AG10803 (cell line): ENCODE results near the gene STAP2.
"Not testable (repeated sequence)": the region's sequence is repeated elsewhere in the genome, so short reads cannot be mapped to it uniquely, and the experiment has no call there.

ENCODE experiments used
- DNase-seq: peaks from one replicate; pipeline ENCODE4 v3.0.0; 2010; ENCODE audit warnings: low read depth
- H3K4me3 ChIP-seq: 2 replicates; pipeline ENCODE4 v1.5.1; 2011; ENCODE audit warnings: mild to moderate bottlenecking, low read length, control low read depth
- TF ChIP-seq, protein P1 (sequence below): conservative IDR thresholded peaks from 2 replicates; pipeline ENCODE4 v1.5.1; 2011; ENCODE audit warnings: mild to moderate bottlenecking, low read length, control low read depth, inconsistent platforms

STAP2 gene

DNA sequence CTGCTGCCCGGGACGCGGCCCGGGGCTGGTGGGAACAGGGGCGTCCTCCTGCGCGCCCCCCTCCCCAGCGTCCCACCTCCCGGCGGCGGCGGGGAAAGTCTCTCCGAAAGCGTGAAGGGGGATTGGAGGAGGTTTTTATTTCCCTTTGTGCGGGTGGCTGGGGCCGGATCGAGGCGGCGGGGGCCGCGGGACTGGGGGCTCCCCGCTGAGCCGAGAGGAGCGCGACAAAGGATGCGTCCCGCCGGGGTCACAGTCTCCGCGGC lies 59.4 kb downstream of the STAP2 start:
- no peak overlapping the region for H3K4me3 ChIP-seq
- TF ChIP-seq, protein P1, sequence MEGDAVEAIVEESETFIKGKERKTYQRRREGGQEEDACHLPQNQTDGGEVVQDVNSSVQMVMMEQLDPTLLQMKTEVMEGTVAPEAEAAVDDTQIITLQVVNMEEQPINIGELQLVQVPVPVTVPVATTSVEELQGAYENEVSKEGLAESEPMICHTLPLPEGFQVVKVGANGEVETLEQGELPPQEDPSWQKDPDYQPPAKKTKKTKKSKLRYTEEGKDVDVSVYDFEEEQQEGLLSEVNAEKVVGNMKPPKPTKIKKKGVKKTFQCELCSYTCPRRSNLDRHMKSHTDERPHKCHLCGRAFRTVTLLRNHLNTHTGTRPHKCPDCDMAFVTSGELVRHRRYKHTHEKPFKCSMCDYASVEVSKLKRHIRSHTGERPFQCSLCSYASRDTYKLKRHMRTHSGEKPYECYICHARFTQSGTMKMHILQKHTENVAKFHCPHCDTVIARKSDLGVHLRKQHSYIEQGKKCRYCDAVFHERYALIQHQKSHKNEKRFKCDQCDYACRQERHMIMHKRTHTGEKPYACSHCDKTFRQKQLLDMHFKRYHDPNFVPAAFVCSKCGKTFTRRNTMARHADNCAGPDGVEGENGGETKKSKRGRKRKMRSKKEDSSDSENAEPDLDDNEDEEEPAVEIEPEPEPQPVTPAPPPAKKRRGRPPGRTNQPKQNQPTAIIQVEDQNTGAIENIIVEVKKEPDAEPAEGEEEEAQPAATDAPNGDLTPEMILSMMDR, result no peak
- DNase-seq, result no peak

DNA sequence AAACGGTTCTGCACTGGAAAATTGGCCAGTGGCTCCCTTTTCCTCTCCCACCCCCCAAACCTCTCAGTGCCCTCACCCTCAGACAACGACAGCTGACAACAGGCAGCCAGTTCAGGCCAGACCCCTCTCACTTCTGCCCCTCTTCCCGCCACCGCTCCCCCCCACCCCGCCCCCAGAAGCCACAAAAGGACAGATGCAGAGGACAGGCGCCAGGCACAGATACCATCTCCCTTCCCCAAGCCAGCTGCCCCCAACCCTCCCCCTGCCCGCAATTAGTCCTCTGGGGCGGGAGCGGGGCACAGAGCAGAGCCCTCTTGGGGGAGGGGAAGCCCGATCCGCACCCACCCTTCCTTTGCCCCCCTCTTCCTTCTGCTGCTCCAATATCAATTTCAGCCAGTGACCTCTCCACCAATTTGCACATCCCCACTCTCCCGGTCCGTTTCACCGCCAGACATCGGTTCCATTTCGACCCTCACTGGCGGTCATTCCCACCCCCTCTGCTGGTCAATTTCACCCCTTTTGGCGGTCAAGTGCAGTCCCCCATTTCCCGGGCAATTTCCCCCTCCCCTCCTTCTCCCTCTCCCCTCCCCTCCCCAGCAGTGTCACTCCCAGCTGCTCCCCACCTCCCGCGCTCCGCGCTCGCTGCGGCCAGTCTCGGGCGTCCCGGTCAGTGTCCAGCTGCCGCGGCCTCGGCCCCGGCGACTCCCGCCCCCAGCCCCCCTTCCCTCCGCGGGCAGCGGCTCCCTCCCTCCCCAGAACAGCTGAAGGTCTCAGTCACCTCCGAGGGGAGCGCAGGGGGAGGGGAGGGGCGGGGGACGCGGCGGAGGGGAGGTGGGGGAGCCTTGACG lies 60.0 kb downstream of the STAP2 start, which contains the start of gene SHD:
SHD (plus strand) TSS at position 848 of the 848 bp plus-strand sequence. CDS start 798 bp downstream, outside the sequence.
- no peak for DNase-seq
- no peak within 1 kb of the TSS for H3K4me3 ChIP-seq
- TF ChIP-seq, protein P1, result no peak

DNA sequence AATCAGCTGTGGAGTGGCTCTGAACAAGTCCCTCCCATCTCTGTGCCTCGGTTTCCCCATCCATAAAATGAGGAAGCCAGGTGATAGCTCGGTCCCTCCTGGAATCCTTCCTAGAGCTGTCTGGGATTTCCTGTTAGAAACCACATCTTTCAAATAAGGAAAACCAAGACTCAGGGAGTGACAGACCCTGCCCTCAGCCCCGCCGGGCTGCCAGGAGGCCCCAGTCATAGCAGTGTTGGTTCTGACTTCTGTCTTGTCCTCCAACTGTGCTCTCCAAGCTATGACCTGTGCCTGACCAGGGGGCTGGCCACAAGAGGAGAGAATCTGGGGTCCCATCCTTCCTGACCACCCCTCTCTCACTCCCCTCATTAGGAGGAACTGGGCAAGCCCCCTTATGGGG lies 60.6 kb downstream of the STAP2 start:
- H3K4me3 ChIP-seq, result no peak overlapping the region
- DNase-seq, result no peak
- TF ChIP-seq, protein P1, result no peak

DNA sequence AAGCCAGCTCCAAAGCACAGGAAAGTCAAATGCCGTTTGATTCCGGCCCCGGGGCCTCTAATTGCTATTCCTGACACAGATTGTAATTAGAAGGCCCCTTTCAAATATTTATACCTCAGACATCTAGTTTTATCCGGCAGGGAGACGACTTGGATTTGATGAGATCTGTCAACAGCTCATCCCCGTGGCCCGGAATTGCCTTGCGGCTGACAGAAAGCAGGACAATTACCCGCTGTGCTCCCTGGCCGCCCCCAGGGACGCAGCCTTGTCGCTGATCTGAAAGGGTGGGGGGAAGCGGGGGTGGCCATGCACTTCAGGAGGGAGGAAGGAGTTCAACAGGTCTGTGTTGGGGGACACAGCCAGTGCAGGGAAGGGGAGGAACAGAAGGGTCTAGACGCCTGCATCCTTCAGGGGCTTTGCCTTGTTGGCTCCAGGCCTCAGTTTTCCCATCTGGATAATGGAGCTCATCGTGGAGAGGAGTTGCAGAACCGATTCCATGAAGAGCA lies 61.4 kb downstream of the STAP2 start:
- DNase-seq, result no peak
- TF ChIP-seq, protein P1, result no peak
- no peak overlapping the region for H3K4me3 ChIP-seq

DNA sequence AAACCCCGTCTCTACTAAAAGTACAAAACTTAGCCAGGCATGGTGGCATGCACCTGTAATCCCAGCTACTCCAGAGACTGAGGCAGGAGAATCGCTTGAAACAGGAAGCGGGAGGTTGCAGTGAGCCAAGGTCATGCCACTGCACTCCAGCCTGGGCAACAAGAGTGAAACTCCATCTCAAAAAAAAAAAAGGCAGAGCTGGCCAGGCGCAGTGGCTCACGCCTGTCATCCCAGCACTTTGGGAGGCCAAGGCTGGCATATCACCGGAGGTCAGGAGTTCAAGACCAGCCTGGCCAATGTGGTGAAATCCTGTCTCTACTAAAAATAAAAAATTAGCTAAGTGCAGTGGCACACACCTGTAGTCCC lies 64.3 kb downstream of the STAP2 start:
- DNase-seq, H3K4me3 ChIP-seq: not testable (repeated sequence)
